Panc1 (cell line): ENCODE data around the gene HTT. TPM values are rescaled to one million over a fixed set of nuclear protein-coding genes. Genes with fewer than 3 reads are reported as not detected.

Source experiments
- ATAC-seq: fragments of 200-7000 bp; cut with Tn5 transposase; 2 replicates; pipeline ENCODE4 v1.9.1; 2020; ENCODE audit warnings: mild to moderate bottlenecking, moderate library complexity
- BruUV-seq: library from RNA; stranded (reverse); fragments of 400-500 nt; replicated peaks from 2 replicates; lab custom pipeline; 2021; lab: Mats Ljungman, UMichigan
- CTCF ChIA-PET: fragments of 300-600 bp; sonication (Branson Sonifier 250); formaldehyde crosslinking; loops from one replicate; lab custom pipeline; 2022; ENCODE audit warnings: antibody characterized with exemption; lab: Charles Lee
- POLR2A ChIA-PET: fragments of 300-600 bp; sonication (Branson Sonifier 250); formaldehyde crosslinking; loops from one replicate; lab custom pipeline; 2022; ENCODE audit warnings: antibody characterized with exemption; lab: Charles Lee
- DNase-seq: peaks from one replicate; pipeline ENCODE4 v3.0.0-alpha.2; 2010; ENCODE audit warnings: low read depth, low spot score
- H3K27ac ChIP-seq: 2 replicates; pipeline ENCODE4 v1.5.1; 2011; ENCODE audit warnings: mild to moderate bottlenecking, low read length, inconsistent platforms
- H3K27me3 ChIP-seq: fragments of 200-500 bp; sonication (Bioruptor generic); 2 replicates; pipeline ENCODE4 v1.6.0; 2014; ENCODE audit warnings: low read length, inconsistent platforms; ENCODE audit not compliant: control insufficient read depth, insufficient read depth
- H3K36me3 ChIP-seq: fragments of 200-500 bp; sonication (Bioruptor generic); 2 replicates; pipeline ENCODE4 v1.5.1; 2014; ENCODE audit warnings: inconsistent platforms, mild to moderate bottlenecking, low read length, moderate library complexity; ENCODE audit not compliant: control insufficient read depth, insufficient read depth
- H3K4me1 ChIP-seq: 2 replicates; pipeline ENCODE4 v1.5.1; 2011; ENCODE audit warnings: inconsistent platforms, mild to moderate bottlenecking, low read length, moderate library complexity; ENCODE audit not compliant: control insufficient read depth, insufficient read depth
- H3K4me3 ChIP-seq, 2 experiments: 2 replicates each; pipeline ENCODE4 v1.5.1; 2011 to 2012; ENCODE audit warnings: low read depth in 2 of 2, low read length in 2 of 2, mild to moderate bottlenecking in 2 of 2, inconsistent platforms in 1 of 2, moderate library complexity in 1 of 2
- H3K9me3 ChIP-seq: fragments of 200-500 bp; sonication (Bioruptor generic); 2 replicates; pipeline ENCODE4 v1.5.1; 2014; ENCODE audit warnings: low read depth, mild to moderate bottlenecking, inconsistent platforms, low read length, moderate library complexity; ENCODE audit not compliant: control insufficient read depth, insufficient read depth
- CTCF ChIP-seq: fragments of 450-650 bp; IDR thresholded peaks from 2 replicates; pipeline ENCODE4 v1.5.1; 2017; ENCODE audit warnings: mild to moderate bottlenecking
- POLR2AphosphoS5 ChIP-seq: IDR thresholded peaks from 2 replicates; pipeline ENCODE4 v1.6.1; 2012; ENCODE audit warnings: mild to moderate bottlenecking, low read depth, low read length, moderate library complexity
- REST ChIP-seq, 2 experiments: IDR thresholded peaks; 2 replicates each; pipeline ENCODE4 v1.6.1; 2011 to 2012; ENCODE audit warnings: low read depth in 2 of 2, control low read depth in 1 of 2, low read length in 1 of 2, mild to moderate bottlenecking in 1 of 2, moderate library complexity in 1 of 2; ENCODE audit not compliant: insufficient read depth in 1 of 2
- SIN3A ChIP-seq: IDR thresholded peaks from 2 replicates; pipeline ENCODE4 v1.6.1; 2012; ENCODE audit warnings: low read depth, mild to moderate bottlenecking, low read length, moderate library complexity, borderline replicate concordance; ENCODE audit not compliant: insufficient read depth
- TCF7L2 ChIP-seq: IDR thresholded peaks from 2 replicates; pipeline ENCODE4 v1.6.1; 2011; ENCODE audit warnings: mild to moderate bottlenecking, low read depth, low read length, inconsistent platforms
- in situ Hi-C: cut with HindIII; loops from 2 replicates; pipeline ENCODE4 v1.10.0; 2016; ENCODE audit warnings: low sequenced_read_pairs, low pct_unique_long_range_greater_than_20kb
- intact Hi-C: fragments of 100-400 bp; cut with micrococcal nuclease; formaldehyde crosslinking; loops from one replicate; pipeline ENCODE4 v1.10.0; 2022; ENCODE audit not compliant: unreplicated experiment
- total RNA-seq: library from RNA; stranded (reverse); gene quantifications from one replicate; pipeline ENCODE4 v1.2.1, GENCODE V29; 2021; ENCODE audit not compliant: unreplicated experiment

Gene HTT
- total RNA-seq, 1 experiment from 2014 or later: 24.7 TPM

DNA sequence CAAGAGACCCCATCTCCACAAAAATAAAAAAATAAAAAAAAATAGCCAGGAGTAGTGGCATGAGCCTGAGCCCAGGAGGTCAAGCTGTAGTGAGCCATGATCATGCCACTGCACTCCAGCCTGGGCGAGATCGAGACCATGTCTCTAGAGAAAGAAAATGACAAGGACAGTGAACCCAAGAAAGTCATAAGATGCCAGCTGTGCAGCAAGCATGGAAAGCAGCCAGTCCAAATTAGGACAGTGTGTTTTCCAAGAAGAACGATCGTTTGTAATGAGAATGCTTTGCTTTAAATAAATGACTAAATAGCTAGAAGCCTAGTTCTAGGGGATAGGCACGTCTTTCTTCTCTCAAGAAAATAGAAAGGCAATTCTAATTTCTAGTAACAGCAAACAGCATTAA lies 116.1 kb downstream of the HTT start:
- Histone ChIP-seq H3K27me3 (no peaks in the 10 kb centered on the region), H3K4me1 (no peaks in the 10 kb centered on the region), H3K36me3 (peaks cover 2% of the 10 kb centered on the region; the same call in 1 of the 2 replicates), H3K27ac (no peak overlapping the region), H3K9me3 (no peaks in the 10 kb centered on the region), H3K4me3 (no peak overlapping the region)
- ChIA-PET CTCF (interaction anchor here (0.7 kb wide), 1 partner anchor 761 kb away, joined by 3 read pairs; no protein-coding TSS in a partner anchor), POLR2A (no interaction called here)
- no peak for TF ChIP-seq SIN3A
- TF ChIP-seq POLR2AphosphoS5: no peak
- no peak for TF ChIP-seq TCF7L2
- TF ChIP-seq REST (IDR thresholded peaks at IDR 0.05; ENCODE audit: insufficient read depth in 1 of 2, low read depth in 2 of 2, low read length in 1 of 2): no peak
- no peak for TF ChIP-seq CTCF
- intact Hi-C loops (no loop called here), in situ Hi-C loops (no loop called here)
- ATAC-seq: no peak
- no peak for DNase-seq
- BruUV-seq: no TSS peak

DNA sequence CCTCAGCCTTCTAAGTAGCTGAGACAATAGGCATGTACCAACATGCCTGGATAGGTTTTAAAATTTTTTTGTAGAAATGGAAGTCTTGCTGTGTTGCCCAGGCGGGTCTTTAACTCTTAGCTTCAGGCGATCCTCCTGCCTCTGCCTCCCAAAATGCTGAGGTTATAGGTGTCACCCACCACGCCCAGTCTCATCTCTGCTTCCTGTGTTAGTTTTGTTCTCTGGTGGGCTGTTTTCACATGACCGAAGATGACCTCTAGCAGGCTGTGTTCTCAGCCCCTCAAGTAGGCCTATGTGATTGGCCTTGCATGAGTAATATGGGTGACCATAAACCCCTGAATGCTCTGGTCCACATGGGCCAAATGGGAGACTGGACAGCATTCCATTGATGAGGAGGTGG lies 117.7 kb downstream of the HTT start:
- TF ChIP-seq SIN3A: no peak
- intact Hi-C loops: no loop called here
- no peak overlapping the region for H3K27ac ChIP-seq
- H3K27me3 ChIP-seq: no peaks in the 10 kb centered on the region
- no peak for ATAC-seq
- no peaks in the 10 kb centered on the region for H3K4me1 ChIP-seq
- in situ Hi-C loops: no loop called here
- H3K36me3 ChIP-seq: peaks cover 2% of the 10 kb centered on the region; the same call in 1 of the 2 replicates
- BruUV-seq: no TSS peak
- ChIA-PET POLR2A (no interaction called here), CTCF (no interaction called here)
- no peak for DNase-seq
- H3K4me3 ChIP-seq: no peak overlapping the region
- no peaks in the 10 kb centered on the region for H3K9me3 ChIP-seq

DNA sequence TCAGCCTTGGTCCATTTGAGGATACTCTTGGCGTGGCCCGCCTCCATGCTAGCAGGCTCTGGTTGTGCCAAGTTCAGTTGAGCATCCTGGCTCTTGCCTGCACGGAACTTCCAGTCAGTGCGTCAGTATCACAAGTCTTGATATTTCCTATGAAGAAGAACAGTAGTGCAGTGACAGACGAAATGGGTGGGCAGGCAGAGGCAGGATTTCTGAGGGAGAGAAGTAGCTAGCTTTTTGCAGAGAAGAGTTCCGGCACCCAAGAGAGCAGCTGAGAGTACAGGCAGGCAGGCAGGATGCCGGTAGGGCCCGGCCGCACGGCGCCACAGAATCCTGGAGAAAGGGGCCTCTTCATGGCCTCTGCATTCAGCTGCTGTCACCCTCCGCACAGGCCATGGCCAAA lies 118.3 kb downstream of the HTT start:
- DNase-seq (no peak), ATAC-seq (no peak)
- no peak overlapping the region for H3K27ac ChIP-seq
- H3K36me3 ChIP-seq: peaks cover under 1% of the 10 kb centered on the region; the same call in 1 of the 2 replicates
- in situ Hi-C loops (no loop called here), intact Hi-C loops (no loop called here)
- no peaks in the 10 kb centered on the region for H3K27me3 ChIP-seq
- no TSS peak for BruUV-seq
- TF ChIP-seq REST (IDR thresholded peaks at IDR 0.05; ENCODE audit: insufficient read depth in 1 of 2, low read depth in 2 of 2, low read length in 1 of 2): no peak
- no peak for TF ChIP-seq SIN3A
- TF ChIP-seq POLR2AphosphoS5: no peak
- no peak for TF ChIP-seq TCF7L2
- no peak for TF ChIP-seq CTCF
- no peaks in the 10 kb centered on the region for H3K4me1 ChIP-seq
- ChIA-PET CTCF (no interaction called here), POLR2A (no interaction called here)
- H3K9me3 ChIP-seq: no peaks in the 10 kb centered on the region
- H3K4me3 ChIP-seq: no peak overlapping the region
